ENCODE measurements around the gene RLIM.
"Not testable (repeated sequence)": the region's sequence is repeated elsewhere in the genome, so short reads cannot be mapped to it uniquely, and the experiment has no call there.

RLIM gene

GRCh38 chrX:74614093-74614909 is at the start of gene RLIM:
Gene RLIM (minus strand): TSS chrX:74614624. CDS start chrX:74595977, 18,647 bp downstream.
- DNase-seq, result peak; percentile 92

DNA sequence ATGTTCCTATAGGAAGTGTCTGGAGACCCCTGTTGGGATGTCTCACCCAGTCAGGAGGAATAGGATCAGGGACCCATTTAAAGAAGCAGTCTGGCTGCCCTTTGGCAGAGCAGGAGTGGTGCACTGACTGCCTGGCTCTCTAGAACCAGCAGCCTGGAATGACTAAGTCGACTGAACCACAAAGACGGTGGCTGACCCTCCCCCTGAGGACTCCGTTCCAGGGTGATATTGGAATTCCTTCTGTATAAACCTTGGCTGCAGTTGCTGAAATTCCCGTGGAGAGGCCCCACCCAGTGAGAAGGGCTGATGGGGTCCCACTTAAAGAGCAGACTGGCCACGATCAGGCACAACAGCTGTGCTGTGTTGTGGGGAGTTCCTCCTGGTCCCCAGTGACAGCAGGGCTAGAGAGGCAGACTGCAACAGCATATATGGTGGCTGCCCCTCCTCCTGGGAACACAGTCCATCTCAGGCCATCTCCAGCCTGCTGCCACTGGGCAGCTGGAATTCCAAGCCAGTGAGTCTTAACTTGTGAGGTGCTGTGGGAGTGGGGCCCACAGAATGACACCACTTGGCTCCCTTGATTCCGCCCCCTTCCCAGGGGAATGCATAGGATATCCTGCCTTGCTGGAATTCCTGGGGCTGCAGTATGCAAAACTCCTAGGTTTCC is 41.8 kb upstream of the RLIM start:
- no peak for DNase-seq

DNA sequence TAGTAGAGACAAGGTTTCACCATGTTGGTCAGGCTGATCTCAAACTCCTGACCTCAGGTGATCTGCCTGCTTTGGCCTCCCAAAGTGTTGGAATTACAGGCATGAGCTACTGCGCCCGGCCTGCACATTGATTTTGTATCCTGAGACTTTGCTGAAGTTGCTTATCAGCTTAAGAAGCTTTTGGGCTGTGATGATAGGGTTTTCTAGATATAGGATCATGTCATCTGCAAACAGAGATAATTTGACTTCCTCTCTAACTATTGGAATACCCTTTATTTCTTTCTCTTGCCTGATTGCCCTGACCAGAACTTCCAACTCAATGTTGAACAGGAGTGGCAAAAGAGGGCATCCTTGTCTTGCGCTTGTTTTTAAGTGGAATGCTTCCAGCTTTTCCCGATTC is 40.5 kb upstream of the RLIM start:
- not testable (repeated sequence) for DNase-seq

DNA sequence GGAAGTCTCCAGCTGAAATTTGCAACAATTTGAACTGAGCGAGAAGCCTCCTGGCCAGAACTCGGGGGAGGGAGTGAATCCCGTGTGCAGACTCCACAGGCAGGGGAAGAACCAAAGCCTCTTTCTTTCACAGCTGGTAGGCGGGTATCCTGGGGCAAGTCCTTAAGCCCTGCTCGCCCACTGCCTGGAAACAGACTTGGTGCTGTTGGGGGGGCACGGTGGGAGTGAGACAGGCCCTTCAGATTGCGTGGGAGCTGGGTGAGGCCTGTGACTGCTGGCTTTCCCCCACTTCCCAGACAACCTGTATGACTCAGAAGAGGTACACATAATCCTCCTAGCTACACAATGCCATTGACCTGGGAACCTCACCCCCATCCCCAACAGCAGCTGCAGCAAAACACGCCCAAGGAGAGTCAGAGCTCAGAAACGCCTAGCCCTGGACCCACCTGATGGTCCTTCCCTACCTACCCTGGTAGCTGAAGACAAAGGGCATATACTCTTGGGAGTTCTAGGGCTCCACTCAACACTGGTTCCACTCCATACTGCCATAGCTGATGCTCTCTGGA is 22.4 kb upstream of the RLIM start:
- no peak for DNase-seq

GRCh38 chrX:74613370-74614092 is 893 bp downstream of the RLIM start:
- peak; percentile 28 for DNase-seq

- DNase-seq, result no peak
These were observed 7.6 kb downstream of the RLIM start for GRCh38 chrX:74606799-74607198.

DNA sequence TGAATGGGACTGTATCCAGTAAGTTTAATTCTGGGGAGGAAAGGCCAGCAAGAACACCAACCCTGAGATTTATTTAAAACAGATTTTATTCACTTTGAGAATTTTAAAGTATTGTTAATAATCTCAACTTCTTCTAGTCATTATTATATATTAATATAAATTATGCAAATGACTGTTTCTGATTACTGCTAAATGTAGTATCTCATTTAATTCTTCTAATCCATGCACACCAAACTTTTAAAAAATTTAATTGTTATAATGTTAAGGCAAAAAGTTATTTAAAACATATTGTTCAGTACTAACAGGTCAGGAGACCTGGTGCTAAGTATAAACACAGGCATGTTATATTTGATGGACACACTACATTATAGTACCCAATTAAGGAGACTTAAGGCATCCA is 8.1 kb downstream of the RLIM start:
- DNase-seq, result no peak

DNA sequence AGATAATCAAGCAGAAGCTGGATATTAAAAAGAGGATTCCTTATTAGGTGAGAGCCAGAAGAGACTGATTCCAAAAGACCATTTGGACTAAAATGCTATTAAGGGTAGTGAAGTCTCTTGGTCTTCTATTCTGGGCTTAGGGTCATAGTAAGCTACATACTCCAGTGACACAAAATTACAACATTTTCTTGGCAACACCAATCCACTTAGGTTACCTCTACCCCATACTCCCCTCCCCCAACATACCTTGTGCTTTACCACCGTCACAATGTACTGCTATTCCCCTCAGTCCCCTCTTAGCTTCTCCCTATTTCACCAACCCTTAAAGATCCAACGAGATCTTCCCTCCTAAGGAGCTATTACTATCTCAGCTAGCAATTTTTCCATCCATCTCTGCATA is 11.4 kb downstream of the RLIM start:
- DNase-seq, result no peak

DNA sequence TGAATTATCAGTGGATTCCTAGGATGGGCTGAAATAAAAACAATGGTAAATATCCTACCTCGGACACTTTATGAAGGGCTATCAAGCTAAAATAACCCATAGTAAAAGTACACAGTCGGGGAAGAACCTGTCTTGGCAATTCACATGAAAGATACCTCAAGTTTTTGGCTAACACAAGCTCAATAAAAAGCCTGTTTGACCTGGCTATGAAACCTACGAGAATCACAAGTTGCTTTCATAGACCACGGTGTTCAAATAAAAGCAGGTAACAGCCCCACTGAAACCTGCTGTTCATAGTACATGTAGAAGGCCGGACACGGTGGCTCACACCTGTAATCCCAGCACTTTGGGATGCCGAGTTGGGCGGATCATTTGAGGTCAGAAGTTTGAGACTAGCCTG is 12.3 kb downstream of the RLIM start:
- DNase-seq, result no peak

GRCh38 chrX:74593593-74593992 is 20.8 kb downstream of the RLIM start:
- DNase-seq, result no peak

DNA sequence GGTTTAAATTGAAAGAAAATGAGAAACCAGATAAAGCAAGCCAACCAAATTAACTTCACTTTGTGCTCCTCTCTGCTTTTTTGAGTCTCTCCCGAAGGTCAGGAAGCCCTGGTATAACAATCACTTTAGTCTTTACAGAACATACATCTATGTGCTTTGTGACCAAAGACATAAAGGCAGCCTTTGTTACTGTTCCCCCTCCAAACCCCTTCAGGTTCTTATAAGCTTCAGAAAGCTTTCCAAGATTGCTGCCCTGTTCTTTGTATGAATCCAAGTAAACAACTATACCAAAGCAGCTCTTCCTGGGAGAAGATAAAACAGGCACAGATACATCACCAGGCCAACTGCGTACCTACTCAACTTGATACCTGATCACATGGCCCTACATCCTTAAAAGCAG is 28.7 kb downstream of the RLIM start:
- no peak for DNase-seq

DNA sequence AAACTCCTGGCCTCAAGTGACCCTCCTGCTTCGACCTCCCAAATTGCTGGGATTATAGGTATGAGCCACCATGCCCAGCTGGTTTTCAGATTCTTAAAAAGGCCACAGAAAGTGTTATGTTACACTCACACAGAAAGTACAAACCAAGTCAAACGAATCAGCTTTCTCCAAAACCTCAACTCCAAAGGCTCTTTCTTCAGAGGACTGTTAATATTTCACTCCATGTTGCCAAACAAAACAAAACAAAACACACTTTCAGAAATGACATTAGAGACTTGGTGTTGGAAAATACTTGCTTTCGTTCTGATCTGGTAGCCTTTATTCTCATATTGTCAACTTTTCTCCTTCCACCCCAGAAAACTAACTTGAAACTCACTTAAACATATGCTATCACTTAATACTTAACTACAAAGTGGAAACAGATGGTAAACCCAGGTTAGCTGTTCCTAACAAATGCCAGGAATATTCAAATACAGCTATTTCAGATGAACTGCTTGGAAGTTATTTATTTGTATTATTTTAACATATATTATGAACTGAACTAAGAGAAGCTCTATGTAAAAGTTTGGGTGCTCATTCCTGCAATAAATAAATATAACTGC is 34.7 kb downstream of the RLIM start:
- DNase-seq, result no peak

GRCh38 chrX:74578137-74578536 is 36.3 kb downstream of the RLIM start:
- DNase-seq, result no peak

- DNase-seq, result no peak
These were observed 57.0 kb downstream of the RLIM start for GRCh38 chrX:74557378-74557777.

- DNase-seq, result no peak
These were observed 62.5 kb downstream of the RLIM start for GRCh38 chrX:74551934-74552333.

DNA sequence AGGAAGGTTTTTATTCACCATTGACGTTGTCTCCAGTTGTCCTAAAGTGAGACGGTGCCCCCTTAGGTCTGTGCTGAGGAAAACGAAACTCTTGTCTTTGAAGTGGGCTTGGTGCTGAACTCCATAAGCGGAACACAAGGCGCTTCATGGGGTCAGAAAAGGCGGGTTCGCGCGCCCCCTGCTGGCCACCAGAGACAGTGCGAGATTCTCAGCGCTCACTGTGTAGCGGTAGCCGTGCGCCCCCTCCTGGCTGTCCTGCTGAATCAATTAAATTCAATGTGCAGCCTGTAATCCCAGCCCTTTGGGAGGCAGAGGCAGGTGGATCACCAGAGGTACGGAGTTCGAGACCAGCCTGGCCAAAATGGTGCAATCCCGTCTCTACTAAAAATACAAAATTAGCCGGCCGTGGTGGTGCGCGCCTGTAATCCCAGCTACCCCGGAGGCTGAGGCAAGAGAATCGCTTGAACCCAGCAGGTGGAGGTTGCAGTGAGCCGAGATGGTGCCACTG is 64.1 kb downstream of the RLIM start:
- DNase-seq, result peak; percentile 68

- DNase-seq, result no peak
These were observed 67.4 kb downstream of the RLIM start for GRCh38 chrX:74546984-74547383.

- no peak for DNase-seq
These were observed 68.4 kb downstream of the RLIM start for GRCh38 chrX:74545880-74546523.

DNA sequence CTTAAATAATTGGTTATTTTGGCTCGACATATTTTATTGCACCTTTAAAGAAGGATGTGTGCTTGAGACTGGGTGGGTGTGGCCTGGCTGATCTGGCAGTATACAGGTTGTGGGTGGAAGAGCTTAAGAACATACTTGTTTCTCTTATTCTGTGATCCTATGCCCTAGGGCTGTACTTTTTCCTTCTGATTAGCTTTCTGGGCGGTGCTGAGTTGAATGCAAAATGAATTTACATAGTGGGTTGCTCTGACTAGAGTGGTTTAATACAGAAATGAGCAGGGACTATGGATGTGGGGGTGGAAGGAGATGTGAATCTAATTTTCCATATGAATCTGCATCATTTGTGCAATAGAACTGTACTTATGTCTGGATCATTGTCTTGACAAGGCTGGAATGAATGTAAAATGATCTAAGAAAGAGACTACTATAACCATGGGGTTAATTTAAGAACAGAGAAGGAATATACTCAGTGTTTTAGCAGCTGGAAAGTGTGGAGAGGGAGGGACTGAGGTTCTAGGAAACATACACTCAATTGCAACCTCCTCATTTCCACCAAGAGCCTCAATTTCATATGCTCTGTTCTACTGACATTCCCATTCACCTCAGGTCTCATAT is 73.7 kb downstream of the RLIM start:
- DNase-seq, result no peak

GRCh38 chrX:74536832-74537371 is 77.5 kb downstream of the RLIM start:
- DNase-seq, result peak; percentile 54

GRCh38 chrX:74536152-74536831 is 78.1 kb downstream of the RLIM start:
- peak; percentile 86 for DNase-seq

Data from NCI-H1105 treated with DMSO at 0.1 percent for 48 hours (cell line).